HG03342 (cell line): ENCODE measurements around the gene SBF2.
"Not testable (repeated sequence)": the region's sequence is repeated elsewhere in the genome, so short reads cannot be mapped to it uniquely, and the experiment has no call there.

Source experiments
- ATAC-seq: cut with Tn5 transposase; IDR thresholded peaks from one replicate; pipeline ENCODE4 v1.9.1; 2021; ENCODE audit warnings: mild to moderate bottlenecking, moderate library complexity; ENCODE audit not compliant: unreplicated experiment

SBF2 gene

GRCh38 chr11:10075141-10075540, 218.9 kb downstream of the SBF2 start:
- no peak for ATAC-seq

DNA sequence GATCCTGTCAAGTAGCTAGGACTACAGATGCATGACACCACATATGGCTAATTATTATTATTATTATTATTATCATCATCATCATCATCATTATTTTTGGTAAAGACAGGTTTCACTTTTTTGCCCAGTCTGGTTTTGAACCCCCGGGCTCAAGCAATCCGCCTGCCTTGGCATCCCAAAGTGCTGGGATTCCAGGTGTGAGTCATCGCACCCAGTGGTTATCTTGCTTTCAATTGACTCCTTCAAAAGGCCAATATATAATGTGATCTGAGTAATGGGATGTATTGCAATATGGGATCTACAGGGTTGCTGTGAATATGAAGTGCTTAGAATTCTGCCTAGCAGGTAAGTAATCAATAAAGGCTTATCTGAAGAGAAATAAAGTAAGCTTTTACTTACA, 221.2 kb downstream of the SBF2 start:
- no peak for ATAC-seq

GRCh38 chr11:10072142-10072541, 221.9 kb downstream of the SBF2 start:
- ATAC-seq: no peak

DNA sequence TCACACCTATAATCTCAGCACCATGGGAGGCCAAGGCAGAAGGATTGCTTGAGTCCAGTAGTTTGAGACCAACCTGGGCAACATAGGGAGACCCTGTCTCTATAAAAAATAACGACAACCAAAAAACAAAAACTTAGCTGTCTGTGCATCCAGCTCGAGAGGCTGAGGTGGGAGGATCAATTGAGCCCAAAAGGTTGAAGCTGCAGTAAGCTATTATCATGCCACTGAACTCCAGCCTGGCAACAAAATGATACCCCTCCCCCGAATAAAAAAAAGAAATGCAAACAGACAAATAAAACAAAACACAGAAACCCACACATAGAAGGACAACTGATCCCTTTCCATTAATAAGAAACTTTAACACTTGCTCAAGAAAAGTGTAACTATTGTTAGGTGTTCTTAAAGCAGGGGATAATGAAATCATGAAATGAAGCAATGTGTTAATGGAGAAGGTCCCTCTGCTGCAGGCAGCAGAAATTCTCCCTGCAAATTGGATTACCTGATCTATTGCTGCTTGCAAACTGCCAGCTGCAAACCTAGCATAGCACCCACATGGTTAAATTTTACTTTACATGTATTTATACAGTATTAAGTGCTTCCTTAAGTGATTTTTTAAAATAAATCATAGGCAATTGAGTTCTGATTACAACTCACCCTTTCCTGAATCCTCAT, 226.3 kb downstream of the SBF2 start:
- ATAC-seq: no peak

DNA sequence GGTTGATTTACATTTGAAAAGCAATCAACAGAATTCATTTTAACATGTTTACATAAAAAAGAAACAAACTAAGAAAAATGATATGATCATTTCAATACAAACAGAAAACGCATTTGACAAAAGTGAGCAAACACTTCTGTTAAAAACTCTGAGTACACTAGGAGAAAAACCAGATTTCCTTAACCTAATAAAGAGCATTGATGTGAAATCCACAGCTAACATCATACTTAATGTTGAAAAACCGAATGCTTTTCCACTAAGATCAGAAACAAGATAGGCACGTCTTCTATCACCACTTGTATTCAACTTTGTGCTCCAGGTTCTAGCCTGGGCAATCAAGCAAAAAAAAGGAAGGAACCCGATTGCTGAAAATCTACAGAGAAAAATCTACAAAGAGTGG, 227.6 kb downstream of the SBF2 start:
- no peak for ATAC-seq

DNA sequence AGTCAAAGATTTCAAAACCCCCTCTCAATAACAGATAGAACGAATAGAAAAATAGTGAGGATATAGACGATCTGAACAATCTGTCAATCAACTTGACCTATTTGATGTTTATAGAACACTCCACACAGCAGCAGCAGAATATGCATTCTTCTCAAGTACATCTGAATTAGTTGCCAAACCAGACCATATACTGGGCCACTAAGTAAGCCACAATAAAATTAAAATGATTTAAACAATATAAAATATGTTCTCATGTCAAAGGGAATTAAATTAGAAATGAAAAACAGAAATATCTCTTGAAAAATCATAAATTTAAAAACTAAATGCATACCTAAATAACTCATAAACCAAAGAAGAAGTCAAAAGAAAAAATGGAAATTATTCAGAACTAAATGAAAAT, 229.2 kb downstream of the SBF2 start:
- ATAC-seq: no peak

- no peak for ATAC-seq
Observed at GRCh38 chr11:10058356-10058755, 235.7 kb downstream of the SBF2 start.

DNA sequence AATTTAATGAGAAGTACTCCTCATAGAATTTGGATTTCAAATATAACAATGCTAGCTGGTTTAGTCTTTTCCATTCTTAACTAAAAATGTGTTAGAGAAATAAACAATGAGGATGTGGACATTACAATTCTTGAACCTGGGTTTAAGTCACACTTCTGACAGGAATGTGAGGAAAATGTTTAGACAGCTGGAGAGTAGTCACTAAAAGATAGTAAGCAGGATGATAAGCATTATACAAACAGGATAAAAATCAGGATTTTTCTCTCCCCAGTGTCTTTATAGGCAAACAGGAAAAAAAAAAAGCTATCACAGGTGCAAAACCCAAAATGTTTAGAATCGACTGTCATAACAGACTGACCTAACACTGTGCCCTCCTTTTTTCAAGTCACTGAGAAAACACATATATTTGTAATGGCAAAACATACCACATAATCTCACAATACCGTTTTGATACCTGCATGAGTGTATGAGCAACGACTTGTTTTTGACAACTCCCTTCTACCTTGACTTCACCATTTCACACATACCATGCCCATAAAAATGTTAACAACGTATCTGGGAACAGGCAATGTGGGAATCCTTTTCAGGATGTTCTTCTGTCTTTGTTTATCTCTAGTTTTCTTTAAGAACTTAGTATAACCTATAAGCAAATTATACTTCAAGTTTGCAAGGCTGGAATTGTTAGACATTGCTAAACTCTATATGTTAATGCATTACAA, 242.0 kb downstream of the SBF2 start:
- no peak for ATAC-seq

DNA sequence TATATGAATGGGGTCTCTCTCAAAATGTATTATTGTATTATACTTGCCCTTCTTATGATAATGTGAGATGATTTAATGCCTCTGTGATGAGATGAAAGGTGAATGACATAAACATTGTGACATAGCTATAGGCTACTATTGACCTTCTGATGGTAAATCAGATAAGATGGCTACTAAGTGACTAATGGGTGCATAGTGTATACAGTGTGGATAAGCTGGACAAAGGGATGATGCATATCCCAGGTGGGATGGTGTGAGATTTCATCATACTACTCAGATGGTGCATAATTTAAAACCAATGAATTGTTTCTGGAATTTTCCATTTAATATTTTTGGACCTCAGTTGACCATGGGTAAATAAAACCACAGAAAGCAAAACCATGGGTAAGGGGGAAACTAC, 243.5 kb downstream of the SBF2 start:
- no peak for ATAC-seq

GRCh38 chr11:10049756-10050155, 244.3 kb downstream of the SBF2 start:
- no peak for ATAC-seq

DNA sequence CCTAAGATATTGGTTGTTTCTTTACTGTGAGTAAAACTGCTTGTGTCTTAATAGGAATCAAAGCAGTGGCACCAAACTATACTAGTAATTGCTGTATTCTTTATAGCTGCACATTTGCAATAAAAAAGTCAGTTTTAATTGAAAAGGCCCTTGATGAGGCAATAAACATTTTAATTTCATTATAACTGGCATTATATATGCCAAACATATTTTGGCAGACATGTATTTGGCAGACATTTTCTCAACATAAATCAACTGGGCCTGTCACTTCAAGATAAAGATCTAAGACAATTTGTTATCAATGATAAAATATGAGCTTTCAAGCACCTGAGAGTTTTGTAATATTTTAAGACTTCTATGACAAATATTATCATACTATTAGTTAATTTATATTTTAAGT, 245.7 kb downstream of the SBF2 start:
- no peak for ATAC-seq

GRCh38 chr11:10044618-10045017, 249.4 kb downstream of the SBF2 start:
- ATAC-seq: no peak

DNA sequence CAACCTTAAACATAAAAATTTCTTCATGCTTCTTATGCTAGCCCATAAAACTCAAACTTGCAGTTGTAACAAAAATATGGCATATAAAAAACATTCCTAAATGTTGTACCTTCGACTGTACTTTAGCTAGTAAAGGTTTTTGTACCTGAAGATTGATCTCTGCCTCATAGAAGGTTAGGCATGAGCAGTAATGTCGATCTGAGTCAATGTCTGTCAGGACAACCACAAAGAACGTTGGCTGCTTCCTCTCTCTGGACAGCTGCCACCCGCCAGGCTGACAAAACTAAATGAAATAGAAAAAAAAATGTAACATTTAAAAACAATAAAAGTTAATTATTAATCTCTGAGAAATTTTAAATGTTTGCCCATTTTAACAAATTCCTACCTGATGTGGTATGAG, 251.3 kb downstream of the SBF2 start:
- no peak for ATAC-seq

DNA sequence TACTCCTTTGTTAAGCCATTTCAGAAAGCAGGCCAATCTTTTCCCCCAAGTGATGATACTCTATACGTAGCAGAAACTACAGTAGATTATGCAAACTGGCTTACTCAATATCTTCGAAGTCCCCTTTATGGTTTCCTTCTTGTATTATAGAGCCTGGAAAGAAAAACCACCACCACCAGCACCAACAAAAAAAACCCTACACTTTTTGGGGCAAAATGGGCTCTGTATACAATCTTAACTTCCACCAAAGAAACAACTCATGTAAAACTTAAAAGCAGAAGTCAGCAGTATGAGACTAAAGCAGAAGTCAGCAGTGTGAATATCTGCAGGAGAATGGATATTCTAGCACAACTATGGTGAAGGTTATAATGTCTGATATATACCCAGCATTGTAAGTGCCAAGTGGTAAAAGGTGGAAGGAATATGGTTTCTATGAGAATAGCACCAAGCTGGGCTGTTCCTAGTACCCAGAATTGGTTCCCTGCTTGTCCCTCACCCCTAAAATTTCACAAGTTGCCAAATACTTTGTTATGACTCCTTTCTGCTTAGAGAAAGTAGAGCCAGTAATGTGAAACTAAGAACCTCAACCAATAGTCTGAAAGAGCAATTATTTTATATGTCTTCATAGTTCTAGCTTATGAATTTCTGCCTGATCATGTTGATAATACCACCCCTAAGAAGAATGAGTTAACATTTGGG, 252.1 kb downstream of the SBF2 start:
- no peak for ATAC-seq

DNA sequence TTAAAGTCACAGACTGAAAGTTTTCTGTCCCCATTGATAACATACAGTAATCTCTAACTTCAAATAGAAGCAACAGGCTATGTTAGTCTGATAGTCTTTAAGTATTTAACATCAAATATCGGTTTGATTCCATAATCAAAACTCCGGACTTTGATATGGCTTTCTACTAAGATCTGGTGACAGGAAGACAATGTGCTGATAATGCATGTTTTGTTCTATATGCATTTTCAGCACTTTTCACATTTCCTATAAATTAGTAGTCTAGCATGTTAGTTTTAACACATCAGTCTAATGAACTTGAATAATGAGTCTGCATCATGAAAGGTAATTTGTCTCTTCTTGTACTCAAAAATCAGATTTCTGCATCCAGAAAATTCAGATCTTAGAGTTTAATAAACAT, 252.7 kb downstream of the SBF2 start:
- ATAC-seq: no peak

GRCh38 chr11:10038521-10039302, 255.3 kb downstream of the SBF2 start:
- ATAC-seq: no peak

- not testable (repeated sequence) for ATAC-seq
Observed at GRCh38 chr11:10035932-10036331, 258.1 kb downstream of the SBF2 start.

DNA sequence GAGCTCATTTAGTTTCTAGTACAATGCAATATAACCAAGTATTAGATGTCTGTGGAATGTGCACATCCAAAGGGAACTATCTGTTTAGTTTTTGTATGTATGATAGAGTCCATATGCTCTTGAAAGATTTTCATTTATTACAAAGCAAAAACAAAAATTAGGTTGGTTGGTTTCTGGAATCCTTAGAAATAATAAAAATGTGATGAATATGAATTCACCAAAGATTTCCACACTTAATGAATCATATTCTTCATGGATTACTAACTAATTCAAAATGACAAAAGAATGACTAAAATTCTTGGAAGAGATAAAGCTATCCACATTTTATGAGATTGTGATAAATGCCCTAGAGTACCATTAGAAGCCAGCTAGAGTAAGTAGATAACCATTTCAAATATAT, 261.1 kb downstream of the SBF2 start:
- no peak for ATAC-seq

DNA sequence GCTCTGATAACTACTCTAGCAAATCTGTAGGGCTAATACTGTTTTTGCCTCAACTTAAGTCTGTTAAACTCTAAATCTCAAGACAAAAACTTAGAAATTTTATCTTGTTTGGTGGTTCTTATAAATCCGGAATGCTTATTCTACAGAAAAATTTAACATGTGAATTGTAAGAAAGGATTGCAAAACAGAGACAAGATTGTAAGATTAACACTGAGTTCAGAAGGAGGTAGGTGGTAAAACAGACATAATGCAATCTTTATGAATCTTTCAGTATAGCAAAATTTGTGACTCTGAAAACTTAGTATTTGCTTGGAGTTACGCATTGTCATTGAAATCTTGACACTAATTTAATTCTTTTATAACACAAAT, 263.9 kb downstream of the SBF2 start:
- ATAC-seq: no peak

DNA sequence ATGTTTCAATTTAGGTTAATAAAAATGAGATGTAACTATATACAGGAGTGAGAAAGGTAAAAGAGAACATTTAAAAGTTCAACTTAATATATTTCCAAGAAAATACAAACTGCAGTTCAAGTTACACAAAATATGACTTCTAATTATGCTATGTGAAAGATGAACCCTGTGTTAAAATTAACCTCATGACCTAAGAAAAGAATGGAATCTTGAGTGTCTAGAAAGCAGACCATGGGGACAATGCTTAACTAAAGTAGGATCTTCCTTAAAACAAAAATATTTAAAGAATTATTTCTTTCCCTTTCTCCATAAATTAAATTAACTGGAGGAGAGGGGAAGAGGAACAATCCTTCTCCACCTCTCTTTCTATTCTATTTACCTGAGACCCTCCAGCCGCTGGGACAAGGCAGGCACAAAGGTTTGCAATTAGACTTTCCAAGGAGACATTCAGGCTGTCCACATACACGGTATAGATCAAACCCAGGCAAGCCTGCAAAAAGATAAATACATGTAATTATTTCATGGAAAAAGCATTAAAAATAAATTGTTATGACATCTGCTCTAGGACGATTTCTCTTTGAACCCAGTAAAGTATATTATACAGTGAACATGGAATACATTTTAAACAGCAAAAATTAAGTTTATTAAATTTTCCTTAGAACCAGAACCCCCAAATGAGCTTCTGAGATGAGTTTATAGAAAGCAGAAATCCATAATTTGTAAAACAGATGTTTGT, 264.5 kb downstream of the SBF2 start:
- no peak for ATAC-seq

- ATAC-seq: no peak
Observed at GRCh38 chr11:10026514-10026913, 267.5 kb downstream of the SBF2 start.
